Measurements from ENCODE around the gene LKAAEAR1. TPM values are rescaled to one million over a fixed set of nuclear protein-coding genes. Genes with fewer than 3 reads are reported as not detected.

Gene LKAAEAR1
- total RNA-seq, 1 donor from 2014 or later, result 0.23 TPM

DNA sequence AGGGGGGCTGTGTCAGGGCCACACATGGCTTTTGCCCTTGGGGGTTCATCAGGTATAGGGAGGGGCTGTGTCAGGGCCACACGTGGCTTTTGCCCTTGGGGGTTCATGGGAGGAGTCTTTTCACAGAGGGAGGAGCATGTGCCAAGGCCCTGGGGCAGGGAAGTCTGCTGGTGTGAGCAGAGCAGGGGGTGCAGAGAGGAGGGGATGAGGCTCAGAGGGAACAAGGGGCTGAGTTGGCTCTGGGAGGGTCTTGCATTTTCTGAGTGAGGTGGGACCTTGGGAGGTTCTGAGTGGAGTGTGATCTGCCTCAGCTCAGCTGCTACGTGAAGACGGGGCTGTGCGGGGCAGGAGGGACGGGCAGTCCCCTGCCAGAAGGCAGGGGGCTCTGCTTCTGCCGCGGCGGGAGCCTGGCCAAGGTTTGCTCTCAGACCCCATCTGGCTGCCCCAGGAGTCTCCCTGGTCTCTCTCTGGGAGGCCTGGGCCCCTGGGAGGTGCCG, 28.8 kb downstream of the LKAAEAR1 start:
- Mint-ChIP-seq H3K27me3 (peaks cover 5% of the 10 kb centered on the region), H3K9me3 (no peaks in the 10 kb centered on the region), H3K27ac (peak overlapping the region; percentile 83), H3K4me1 (peaks cover 25% of the 10 kb centered on the region), H3K36me3 (ENCODE audit: low read depth) (no peaks in the 10 kb centered on the region), H3K4me3 (no peak overlapping the region)
- intact Hi-C loops (cut with micrococcal nuclease), result no loop called here
- no peak for DNase-seq

DNA sequence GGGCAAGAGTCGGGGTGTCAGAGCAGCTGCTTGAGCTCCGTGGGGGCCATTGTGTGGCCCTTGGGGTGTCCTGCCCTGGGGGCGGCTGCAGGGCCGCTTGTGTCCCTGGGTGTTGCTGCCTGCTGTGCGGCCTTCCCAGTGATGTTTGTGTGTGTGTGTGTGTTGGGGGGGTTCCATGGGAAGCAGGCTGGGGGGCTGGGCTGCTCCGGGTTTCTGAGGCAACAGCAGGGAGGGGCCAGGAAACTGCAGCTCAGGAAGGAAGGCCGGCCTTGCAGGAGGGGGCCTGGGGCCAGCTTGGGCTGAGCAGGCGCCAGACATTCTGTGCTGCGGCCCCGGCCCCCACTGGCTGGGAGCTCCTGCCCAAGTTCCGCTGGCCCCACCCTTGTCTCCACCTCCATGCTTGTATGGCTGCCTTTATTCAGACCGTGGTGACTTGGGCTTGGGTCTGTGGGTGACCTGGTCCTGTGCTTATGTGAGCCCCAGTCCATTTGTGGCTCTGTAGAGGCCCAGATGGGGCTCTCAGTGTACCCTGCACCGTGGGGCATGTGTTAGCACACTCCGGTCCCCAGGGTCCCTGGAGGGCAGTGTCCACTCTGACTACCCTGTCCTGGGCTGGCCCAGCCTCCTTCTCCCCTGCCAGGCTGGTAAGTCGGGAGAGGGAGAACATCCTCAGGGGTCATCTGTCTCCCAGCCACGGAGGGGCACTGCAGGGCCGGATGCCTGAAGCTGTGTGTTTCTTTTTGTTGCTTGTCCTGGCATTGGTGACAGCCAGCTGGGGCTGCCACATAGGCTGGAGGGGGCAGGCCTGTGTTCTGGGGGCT, 30.1 kb downstream of the LKAAEAR1 start:
- DNase-seq, result no peak
- intact Hi-C loops (cut with micrococcal nuclease), result no loop called here
- Mint-ChIP-seq H3K4me3 (no peak overlapping the region), H3K27ac (no peak overlapping the region), H3K27me3 (peaks cover 9% of the 10 kb centered on the region), H3K9me3 (no peaks in the 10 kb centered on the region), H3K4me1 (peaks cover 26% of the 10 kb centered on the region), H3K36me3 (ENCODE audit: low read depth) (no peaks in the 10 kb centered on the region)

GRCh38 chr20:64052987-64053840, 31.0 kb downstream of the LKAAEAR1 start:
- peaks cover 10% of the 10 kb centered on the region for H3K27me3 Mint-ChIP-seq
- H3K36me3 Mint-ChIP-seq (ENCODE audit: low read depth), result no peaks in the 10 kb centered on the region
- H3K27ac Mint-ChIP-seq, result peak overlapping the region; percentile 9
- intact Hi-C loops (cut with micrococcal nuclease), result no loop called here
- peaks cover 21% of the 10 kb centered on the region for H3K4me1 Mint-ChIP-seq
- DNase-seq, result no peak
- no peaks in the 10 kb centered on the region for H3K9me3 Mint-ChIP-seq
- no peak overlapping the region for H3K4me3 Mint-ChIP-seq

DNA sequence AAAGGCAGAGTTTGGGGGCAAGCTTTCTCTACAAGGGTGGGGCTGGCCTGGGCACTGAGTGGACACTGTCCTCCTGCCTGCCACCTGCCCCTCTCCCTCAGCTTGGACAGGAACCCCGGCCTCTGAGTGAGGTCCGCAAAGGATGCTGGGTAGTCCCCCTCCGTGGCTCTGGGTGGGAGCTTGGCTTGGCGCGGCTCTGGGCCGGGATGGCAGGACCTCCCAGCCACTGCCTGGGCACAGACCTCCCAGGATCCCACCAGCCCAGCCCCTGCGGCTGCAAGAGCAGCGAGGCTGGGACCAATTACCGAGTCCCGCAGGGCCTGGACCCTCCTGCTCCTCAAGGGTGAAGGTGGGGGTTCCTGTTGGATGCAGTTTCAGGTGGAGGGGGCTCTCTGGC, 31.9 kb downstream of the LKAAEAR1 start:
- DNase-seq, result no peak
- Mint-ChIP-seq H3K4me1 (peaks cover 15% of the 10 kb centered on the region), H3K9me3 (no peaks in the 10 kb centered on the region), H3K27me3 (peaks cover 15% of the 10 kb centered on the region), H3K27ac (no peak overlapping the region), H3K36me3 (ENCODE audit: low read depth) (no peaks in the 10 kb centered on the region), H3K4me3 (no peak overlapping the region)
- intact Hi-C loops (cut with micrococcal nuclease), result no loop called here

- Mint-ChIP-seq H3K27ac (no peak overlapping the region), H3K27me3 (peaks cover 21% of the 10 kb centered on the region), H3K4me3 (no peak overlapping the region), H3K9me3 (no peaks in the 10 kb centered on the region), H3K4me1 (peaks cover 14% of the 10 kb centered on the region), H3K36me3 (ENCODE audit: low read depth) (no peaks in the 10 kb centered on the region)
- no peak for DNase-seq
- intact Hi-C loops (cut with micrococcal nuclease), result no loop called here
Observed at GRCh38 chr20:64051561-64052325, 32.5 kb downstream of the LKAAEAR1 start.

GRCh38 chr20:64051033-64051452, 33.2 kb downstream of the LKAAEAR1 start:
- peaks cover 27% of the 10 kb centered on the region for H3K27me3 Mint-ChIP-seq
- H3K4me1 Mint-ChIP-seq, result peaks cover 18% of the 10 kb centered on the region
- no peak overlapping the region for H3K4me3 Mint-ChIP-seq
- DNase-seq, result no peak
- no peaks in the 10 kb centered on the region for H3K9me3 Mint-ChIP-seq
- intact Hi-C loops (cut with micrococcal nuclease), result no loop called here
- H3K36me3 Mint-ChIP-seq (ENCODE audit: low read depth), result no peaks in the 10 kb centered on the region
- no peak overlapping the region for H3K27ac Mint-ChIP-seq

DNA sequence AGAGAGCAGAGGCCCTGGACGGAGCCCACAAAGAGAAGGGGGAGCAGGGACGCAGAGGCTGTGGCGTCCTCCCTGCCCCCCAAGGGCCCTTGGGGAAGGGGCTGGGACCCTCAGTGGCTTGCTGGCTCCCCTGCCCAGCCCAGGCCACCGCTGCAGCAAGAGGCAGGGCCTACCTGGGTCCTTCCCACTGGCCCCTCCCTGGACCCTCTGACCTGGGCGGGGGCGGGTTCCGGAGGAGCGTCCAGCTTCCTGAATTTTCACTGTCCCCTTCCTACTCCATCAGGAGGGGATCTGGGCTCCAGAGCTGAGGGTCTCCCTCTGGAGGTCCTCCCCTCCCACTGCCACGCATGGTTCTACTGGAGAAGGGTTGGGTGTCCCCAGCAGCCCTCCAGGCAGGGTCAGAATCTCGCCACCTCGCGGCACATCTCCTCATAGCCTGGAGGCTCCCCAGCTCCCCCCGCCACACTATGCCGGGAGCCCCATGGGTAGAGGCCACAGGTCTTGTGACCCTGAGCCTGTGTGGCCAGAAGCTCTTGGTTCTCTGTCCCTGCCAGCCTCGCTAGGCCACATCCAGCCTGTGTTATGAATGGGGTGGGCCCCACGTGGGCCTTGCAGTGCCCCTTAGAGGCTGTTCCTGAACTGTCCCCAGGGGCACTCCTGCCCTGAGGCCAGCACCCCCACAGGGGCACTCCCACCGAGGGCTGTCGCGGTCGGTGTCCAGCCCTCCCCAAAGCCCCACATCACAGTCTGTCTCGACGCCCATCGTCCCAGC, 33.8 kb downstream of the LKAAEAR1 start:
- Mint-ChIP-seq H3K9me3 (no peaks in the 10 kb centered on the region), H3K4me1 (peaks cover 22% of the 10 kb centered on the region), H3K36me3 (ENCODE audit: low read depth) (no peaks in the 10 kb centered on the region), H3K27ac (no peak overlapping the region), H3K27me3 (peaks cover 30% of the 10 kb centered on the region), H3K4me3 (peak overlapping the region; percentile 30)
- DNase-seq, result no peak
- intact Hi-C loops (cut with micrococcal nuclease), result no loop called here

DNA sequence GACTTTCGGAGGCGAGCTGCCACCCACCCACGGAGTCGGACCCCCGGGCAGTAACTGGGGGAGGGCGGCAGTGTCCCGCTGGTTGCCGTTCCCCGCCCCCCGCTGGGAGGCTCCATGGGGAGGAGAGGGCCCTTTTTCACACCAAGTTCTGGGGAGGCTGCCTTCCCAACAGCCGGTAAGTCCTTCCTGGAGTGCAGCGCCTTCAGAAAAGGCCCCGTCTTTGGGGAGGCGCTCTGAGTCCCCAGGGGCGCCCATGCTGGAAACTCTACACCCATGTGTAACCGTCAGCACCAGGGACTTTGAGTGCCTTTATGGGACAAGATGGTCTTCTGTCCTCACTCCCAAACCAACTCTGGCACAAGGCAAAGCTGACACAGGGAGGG, 34.3 kb downstream of the LKAAEAR1 start:
- H3K27me3 Mint-ChIP-seq, result peaks cover 30% of the 10 kb centered on the region
- H3K9me3 Mint-ChIP-seq, result no peaks in the 10 kb centered on the region
- no peaks in the 10 kb centered on the region for H3K36me3 Mint-ChIP-seq (ENCODE audit: low read depth)
- DNase-seq, result no peak
- intact Hi-C loops (cut with micrococcal nuclease), result no loop called here
- peaks cover 16% of the 10 kb centered on the region for H3K4me1 Mint-ChIP-seq
- peak overlapping the region; percentile 57 for H3K4me3 Mint-ChIP-seq
- no peak overlapping the region for H3K27ac Mint-ChIP-seq

- no peaks in the 10 kb centered on the region for H3K9me3 Mint-ChIP-seq
- H3K4me1 Mint-ChIP-seq, result peaks cover 18% of the 10 kb centered on the region
- peak; percentile 85 for DNase-seq
- H3K27me3 Mint-ChIP-seq, result peaks cover 30% of the 10 kb centered on the region
- peak within 1 kb of the TSS; percentile 77 for H3K4me3 Mint-ChIP-seq
- intact Hi-C loops (cut with micrococcal nuclease), result no loop called here
- peak within 1 kb of the TSS; percentile 34 for H3K27ac Mint-ChIP-seq
- no peaks in the 10 kb centered on the region for H3K36me3 Mint-ChIP-seq (ENCODE audit: low read depth)
Observed at GRCh38 chr20:64049060-64049877, 34.9 kb downstream of the LKAAEAR1 start, which contains the start of gene SOX18. SOX18 (minus strand) TSS chr20:64049639; CDS start chr20:64049516, 123 bp downstream.

DNA sequence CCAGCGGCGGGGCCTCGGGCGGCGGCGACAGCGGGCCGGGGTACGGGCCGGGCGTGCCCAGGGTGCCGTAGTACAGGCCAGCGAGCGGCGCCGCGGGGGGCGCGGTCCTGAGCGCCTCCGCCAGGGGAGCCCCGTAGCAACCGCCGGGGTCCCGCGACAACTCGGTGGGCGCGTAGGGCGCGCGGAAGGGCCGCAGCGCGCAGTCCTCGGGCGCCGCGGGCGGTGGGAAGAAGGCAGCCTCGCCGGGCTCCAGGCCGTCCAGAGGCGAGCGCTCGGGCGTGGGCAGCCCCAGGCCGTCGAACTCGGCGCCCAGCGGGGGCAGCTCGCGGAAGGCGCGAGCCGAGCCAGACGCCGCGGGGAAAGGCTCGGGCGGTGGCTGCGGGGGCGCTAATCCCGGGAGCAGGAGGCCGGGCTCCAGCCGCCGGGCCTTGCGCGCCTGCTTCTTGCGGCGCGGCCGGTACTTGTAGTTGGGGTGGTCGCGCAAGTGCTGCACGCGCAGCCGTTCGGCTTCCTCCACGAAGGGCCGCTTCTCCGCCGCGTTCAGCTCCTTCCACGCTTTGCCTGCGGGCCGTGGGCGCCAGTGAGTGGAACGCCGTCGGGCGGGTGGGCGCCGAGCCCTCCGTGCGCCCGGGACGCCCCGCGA, 35.7 kb downstream of the LKAAEAR1 start:
- H3K36me3 Mint-ChIP-seq (ENCODE audit: low read depth), result no peaks in the 10 kb centered on the region
- H3K27ac Mint-ChIP-seq, result no peak overlapping the region
- peak; percentile 59 for DNase-seq
- intact Hi-C loops (cut with micrococcal nuclease), result no loop called here
- H3K9me3 Mint-ChIP-seq, result no peaks in the 10 kb centered on the region
- peaks cover 18% of the 10 kb centered on the region for H3K4me1 Mint-ChIP-seq
- no peak overlapping the region for H3K4me3 Mint-ChIP-seq
- H3K27me3 Mint-ChIP-seq, result peaks cover 30% of the 10 kb centered on the region

DNA sequence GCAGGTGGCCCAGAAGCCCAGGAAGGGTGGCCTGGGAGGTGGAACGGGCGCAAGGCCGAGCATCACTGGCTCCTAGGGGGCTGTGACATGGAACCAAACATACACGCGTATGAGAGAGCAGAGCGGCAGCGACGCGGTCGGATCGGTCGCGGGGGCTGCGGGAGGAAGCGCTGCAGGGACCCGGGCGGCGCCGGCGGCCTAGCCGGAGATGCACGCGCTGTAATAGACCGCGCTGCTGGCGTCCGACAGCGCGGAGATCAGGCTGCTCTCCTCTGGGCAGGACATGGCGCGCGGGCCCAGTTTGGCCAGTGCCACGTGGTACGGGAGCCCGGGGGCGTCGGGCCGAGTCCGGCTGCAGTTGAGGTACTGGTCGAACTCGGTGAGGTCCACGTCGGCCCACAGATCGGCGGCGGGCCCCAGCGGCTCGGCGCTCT, 36.2 kb downstream of the LKAAEAR1 start:
- H3K36me3 Mint-ChIP-seq (ENCODE audit: low read depth), result no peaks in the 10 kb centered on the region
- intact Hi-C loops (cut with micrococcal nuclease), result no loop called here
- no peak for DNase-seq
- H3K9me3 Mint-ChIP-seq, result no peaks in the 10 kb centered on the region
- H3K4me3 Mint-ChIP-seq, result peak overlapping the region; percentile 40
- H3K4me1 Mint-ChIP-seq, result peaks cover 17% of the 10 kb centered on the region
- H3K27me3 Mint-ChIP-seq, result peaks cover 30% of the 10 kb centered on the region
- H3K27ac Mint-ChIP-seq, result no peak overlapping the region

GRCh38 chr20:64047046-64047389, 37.2 kb downstream of the LKAAEAR1 start:
- intact Hi-C loops (cut with micrococcal nuclease), result no loop called here
- Mint-ChIP-seq H3K4me1 (peaks cover 19% of the 10 kb centered on the region), H3K36me3 (ENCODE audit: low read depth) (no peaks in the 10 kb centered on the region), H3K27ac (no peak overlapping the region), H3K27me3 (peaks cover 30% of the 10 kb centered on the region), H3K9me3 (no peaks in the 10 kb centered on the region), H3K4me3 (no peak overlapping the region)
- no peak for DNase-seq
